Measurements from ENCODE around the gene SLC39A11. TPM values are rescaled to one million over a fixed set of nuclear protein-coding genes. Genes with fewer than 3 reads are reported as not detected.
A peak's percentile ranks its signal among the peaks of the same experiment; 100 is the strongest.

Gene SLC39A11
- total and polyA plus RNA-seq, 2 of the 13 experiments (the other 11 are each of a cell fraction or from before 2014, with no cell fraction given), result 17.2 to 31.5 TPM

DNA sequence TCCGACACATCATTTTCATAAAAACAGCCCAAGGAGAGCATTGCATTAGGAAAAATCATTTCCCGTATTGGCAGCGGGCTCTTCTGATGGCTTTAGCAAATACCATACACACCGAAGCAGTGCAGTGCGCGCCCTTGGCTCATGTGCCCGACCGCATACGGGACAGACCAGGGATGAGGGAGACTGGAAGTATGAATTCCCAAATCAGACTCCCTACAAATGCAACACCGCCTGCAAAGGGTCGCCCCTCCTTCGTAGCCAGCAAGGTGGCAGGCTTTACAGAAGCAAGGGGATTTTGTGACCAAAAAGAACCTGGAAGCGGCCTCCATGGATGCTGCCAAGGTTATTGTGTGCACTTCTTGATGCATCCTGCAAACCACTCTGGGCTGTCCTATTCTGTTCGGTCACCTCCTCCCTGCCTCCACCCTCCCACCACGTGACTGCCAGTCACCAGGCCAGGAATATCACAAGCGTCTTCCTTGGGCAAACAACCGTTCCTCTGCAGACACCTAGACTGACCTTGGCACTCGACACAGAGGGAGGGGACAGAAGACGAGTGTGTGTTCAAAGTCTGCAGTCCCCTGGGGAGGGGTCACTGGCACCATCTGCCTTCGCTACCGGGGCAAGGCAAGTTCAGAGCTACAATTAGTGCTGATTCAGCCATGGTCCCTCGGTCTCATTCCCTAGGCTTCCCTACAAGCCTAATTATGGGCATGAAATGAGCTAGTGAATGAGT, 460.4 kb downstream of the SLC39A11 start (continued):
- no peak for TF ChIP-seq NAIF1 (CRISPR knock-in tag; IDR thresholded peaks at IDR 0.05; ENCODE audit: borderline replicate concordance)
- TF ChIP-seq ZFX (CRISPR knock-in tag; IDR thresholded peaks at IDR 0.05; ENCODE audit: low read depth), result peak; percentile 32
- TF ChIP-seq ZNF451 (CRISPR knock-in tag; IDR thresholded peaks at IDR 0.05), result 0 out of 2 replicates have a peak, but pooled peaks have one; percentile 50
- TF ChIP-seq SPEN (CRISPR knock-in tag; IDR thresholded peaks at IDR 0.05; ENCODE audit: low read depth), result peak; percentile 88; the same call in 1 of the 2 replicates
- no peak for TF ChIP-seq ZNF367 (CRISPR knock-in tag; IDR thresholded peaks at IDR 0.05; ENCODE audit: borderline replicate concordance)
- TF ChIP-seq PBX2 (CRISPR knock-in tag; IDR thresholded peaks at IDR 0.05), result 0 out of 2 replicates have a peak, but pooled peaks have one; percentile 30
- no peak for TF ChIP-seq SUZ12 (IDR thresholded peaks at IDR 0.05; ENCODE audit: low read depth, low read length)
- TF ChIP-seq, protein P1, sequence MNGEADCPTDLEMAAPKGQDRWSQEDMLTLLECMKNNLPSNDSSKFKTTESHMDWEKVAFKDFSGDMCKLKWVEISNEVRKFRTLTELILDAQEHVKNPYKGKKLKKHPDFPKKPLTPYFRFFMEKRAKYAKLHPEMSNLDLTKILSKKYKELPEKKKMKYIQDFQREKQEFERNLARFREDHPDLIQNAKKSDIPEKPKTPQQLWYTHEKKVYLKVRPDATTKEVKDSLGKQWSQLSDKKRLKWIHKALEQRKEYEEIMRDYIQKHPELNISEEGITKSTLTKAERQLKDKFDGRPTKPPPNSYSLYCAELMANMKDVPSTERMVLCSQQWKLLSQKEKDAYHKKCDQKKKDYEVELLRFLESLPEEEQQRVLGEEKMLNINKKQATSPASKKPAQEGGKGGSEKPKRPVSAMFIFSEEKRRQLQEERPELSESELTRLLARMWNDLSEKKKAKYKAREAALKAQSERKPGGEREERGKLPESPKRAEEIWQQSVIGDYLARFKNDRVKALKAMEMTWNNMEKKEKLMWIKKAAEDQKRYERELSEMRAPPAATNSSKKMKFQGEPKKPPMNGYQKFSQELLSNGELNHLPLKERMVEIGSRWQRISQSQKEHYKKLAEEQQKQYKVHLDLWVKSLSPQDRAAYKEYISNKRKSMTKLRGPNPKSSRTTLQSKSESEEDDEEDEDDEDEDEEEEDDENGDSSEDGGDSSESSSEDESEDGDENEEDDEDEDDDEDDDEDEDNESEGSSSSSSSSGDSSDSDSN (CRISPR knock-in tag; IDR thresholded peaks at IDR 0.05), result peak; percentile 58
- TF ChIP-seq IKZF5 (CRISPR knock-in tag; IDR thresholded peaks at IDR 0.05), result peak; percentile 100
- TF ChIP-seq, protein P2, sequence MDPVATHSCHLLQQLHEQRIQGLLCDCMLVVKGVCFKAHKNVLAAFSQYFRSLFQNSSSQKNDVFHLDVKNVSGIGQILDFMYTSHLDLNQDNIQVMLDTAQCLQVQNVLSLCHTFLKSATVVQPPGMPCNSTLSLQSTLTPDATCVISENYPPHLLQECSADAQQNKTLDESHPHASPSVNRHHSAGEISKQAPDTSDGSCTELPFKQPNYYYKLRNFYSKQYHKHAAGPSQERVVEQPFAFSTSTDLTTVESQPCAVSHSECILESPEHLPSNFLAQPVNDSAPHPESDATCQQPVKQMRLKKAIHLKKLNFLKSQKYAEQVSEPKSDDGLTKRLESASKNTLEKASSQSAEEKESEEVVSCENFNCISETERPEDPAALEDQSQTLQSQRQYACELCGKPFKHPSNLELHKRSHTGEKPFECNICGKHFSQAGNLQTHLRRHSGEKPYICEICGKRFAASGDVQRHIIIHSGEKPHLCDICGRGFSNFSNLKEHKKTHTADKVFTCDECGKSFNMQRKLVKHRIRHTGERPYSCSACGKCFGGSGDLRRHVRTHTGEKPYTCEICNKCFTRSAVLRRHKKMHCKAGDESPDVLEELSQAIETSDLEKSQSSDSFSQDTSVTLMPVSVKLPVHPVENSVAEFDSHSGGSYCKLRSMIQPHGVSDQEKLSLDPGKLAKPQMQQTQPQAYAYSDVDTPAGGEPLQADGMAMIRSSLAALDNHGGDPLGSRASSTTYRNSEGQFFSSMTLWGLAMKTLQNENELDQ (CRISPR knock-in tag; IDR thresholded peaks at IDR 0.05; ENCODE audit: borderline replicate concordance), result no peak
- TF ChIP-seq JDP2 (CRISPR knock-in tag; IDR thresholded peaks at IDR 0.05; ENCODE audit: borderline replicate concordance), result no peak
- TF ChIP-seq ZSCAN22 (CRISPR knock-in tag; IDR thresholded peaks at IDR 0.05), result 0 out of 2 replicates have a peak, but pooled peaks have one; percentile 79
- peak; percentile 98 for TF ChIP-seq SMAD3 (CRISPR knock-in tag; IDR thresholded peaks at IDR 0.05)
- no peak for TF ChIP-seq ATAD3A (CRISPR knock-in tag; IDR thresholded peaks at IDR 0.05)
- no peak for TF ChIP-seq IKZF4 (CRISPR knock-in tag; IDR thresholded peaks at IDR 0.05; ENCODE audit: borderline replicate concordance, low read depth, not compliant biosample characterization)
- peak; percentile 94 for TF ChIP-seq ESRRA (CRISPR knock-in tag; IDR thresholded peaks at IDR 0.05; ENCODE audit: low read depth)
- TF ChIP-seq, protein P3, sequence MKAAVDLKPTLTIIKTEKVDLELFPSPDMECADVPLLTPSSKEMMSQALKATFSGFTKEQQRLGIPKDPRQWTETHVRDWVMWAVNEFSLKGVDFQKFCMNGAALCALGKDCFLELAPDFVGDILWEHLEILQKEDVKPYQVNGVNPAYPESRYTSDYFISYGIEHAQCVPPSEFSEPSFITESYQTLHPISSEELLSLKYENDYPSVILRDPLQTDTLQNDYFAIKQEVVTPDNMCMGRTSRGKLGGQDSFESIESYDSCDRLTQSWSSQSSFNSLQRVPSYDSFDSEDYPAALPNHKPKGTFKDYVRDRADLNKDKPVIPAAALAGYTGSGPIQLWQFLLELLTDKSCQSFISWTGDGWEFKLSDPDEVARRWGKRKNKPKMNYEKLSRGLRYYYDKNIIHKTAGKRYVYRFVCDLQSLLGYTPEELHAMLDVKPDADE (CRISPR knock-in tag; IDR thresholded peaks at IDR 0.05), result no peak

Data from HepG2 (cell line).